Right atrium auricular region (tissue), 2 donors: ENCODE measurements around the gene TSTD1. TPM values are rescaled to one million over a fixed set of nuclear protein-coding genes. Genes with fewer than 3 reads are reported as not detected.
"Not testable (repeated sequence)": the region's sequence is repeated elsewhere in the genome, so short reads cannot be mapped to it uniquely, and the experiment has no call there.

Experiments used
- DNase-seq: peaks from one replicate; pipeline ENCODE4 v3.0.0-alpha.2; 2019; ENCODE audit warnings: low spot score
- H3K27ac ChIP-seq, 2 donors: fragments of 200-600 bp; sonication (generic); 1 replicate in 1 of 2; 2 replicates in 1 of 2; pipeline ENCODE4 v1.5.1; 2016 to 2019
- H3K27me3 ChIP-seq, 2 donors: fragments of 200-600 bp; sonication (generic); one replicate each; pipeline versions ENCODE4 v1.5.1 to v1.6.0; 2017 to 2019
- H3K36me3 ChIP-seq: fragments of 200-600 bp; sonication (generic); one replicate; pipeline ENCODE4 v1.5.1; 2016
- H3K4me1 ChIP-seq, 2 donors: fragments of 200-600 bp; sonication (generic); one replicate each; pipeline versions ENCODE4 v1.5.1 to v1.6.0; 2017 to 2019
- H3K4me3 ChIP-seq, 2 donors: fragments of 200-600 bp; sonication (generic); 1 replicate in 1 of 2; 2 replicates in 1 of 2; pipeline ENCODE4 v1.5.1; 2017 to 2019; ENCODE audit warnings: mild to moderate bottlenecking in 1 of 2, moderate library complexity in 1 of 2
- H3K9me3 ChIP-seq, 2 donors: fragments of 200-600 bp; sonication (generic); one replicate each; pipeline ENCODE4 v1.5.1; 2019
- CTCF ChIP-seq, 2 donors: fragments of 200-600 bp; sonication (generic); IDR thresholded peaks; one replicate each; pipeline ENCODE4 v1.5.1; 2019; ENCODE audit warnings: antibody characterized with exemption in 2 of 2
- total RNA-seq, 2 donors: library from RNA; depleted of rRNA; stranded (reverse); fragments of >200 nt; gene quantifications; one replicate each; pipeline ENCODE4 v1.1.0, GENCODE V29; 2016

The TSTD1 gene
- total RNA-seq, 2 donors from 2014 or later, result 95.0 to 118 TPM

GRCh38 chr1:161037661-161038522 is 872 bp downstream of the TSTD1 start:
- Histone ChIP-seq H3K4me3 (peak overlapping the region; percentile 58 to 64), H3K9me3 (no peaks in the 10 kb centered on the region), H3K36me3 (peaks cover 36% of the 10 kb centered on the region), H3K27me3 (no peaks in the 10 kb centered on the region), H3K4me1 (peaks cover 0 to 11% of the 10 kb centered on the region in 2 donors), H3K27ac (no peak overlapping the region)
- TF ChIP-seq CTCF (IDR thresholded peaks at IDR 0.05), result no peak
- no peak for DNase-seq

GRCh38 chr1:161033751-161034150 is 5.0 kb downstream of the TSTD1 start:
- Histone ChIP-seq H3K9me3 (no peaks in the 10 kb centered on the region), H3K4me3 (no peak overlapping the region), H3K27ac (no peak overlapping the region), H3K27me3 (no peaks in the 10 kb centered on the region), H3K36me3 (no peaks in the 10 kb centered on the region), H3K4me1 (peaks cover 0 to 15% of the 10 kb centered on the region in 2 donors)
- no peak for TF ChIP-seq CTCF (IDR thresholded peaks at IDR 0.05)
- DNase-seq, result no peak

- no peak for DNase-seq
- Histone ChIP-seq H3K9me3 (no peaks in the 10 kb centered on the region), H3K4me1 (peaks cover 0 to 7% of the 10 kb centered on the region in 2 donors), H3K4me3 (no peak overlapping the region), H3K27ac (no peak overlapping the region), H3K27me3 (no peaks in the 10 kb centered on the region), H3K36me3 (no peaks in the 10 kb centered on the region)
- TF ChIP-seq CTCF (IDR thresholded peaks at IDR 0.05), result no peak
Observed at GRCh38 chr1:161032409-161032808, 6.4 kb downstream of the TSTD1 start.

GRCh38 chr1:161031874-161032273 is 6.9 kb downstream of the TSTD1 start:
- no peaks in the 10 kb centered on the region for H3K27me3 ChIP-seq
- no peak for DNase-seq
- no peaks in the 10 kb centered on the region for H3K9me3 ChIP-seq
- H3K4me3 ChIP-seq, result no peak overlapping the region
- H3K27ac ChIP-seq, result no peak overlapping the region
- H3K4me1 ChIP-seq, result peaks cover 0 to 7% of the 10 kb centered on the region in 2 donors
- no peak for TF ChIP-seq CTCF (IDR thresholded peaks at IDR 0.05)
- no peaks in the 10 kb centered on the region for H3K36me3 ChIP-seq

GRCh38 chr1:161029466-161029865 is 9.3 kb downstream of the TSTD1 start:
- H3K27ac ChIP-seq, DNase-seq, H3K9me3 ChIP-seq, H3K27me3 ChIP-seq, H3K4me1 ChIP-seq, H3K36me3 ChIP-seq, H3K4me3 ChIP-seq: not testable (repeated sequence)

GRCh38 chr1:161026954-161027353 is 11.8 kb downstream of the TSTD1 start:
- H3K27me3 ChIP-seq, H3K4me1 ChIP-seq, H3K27ac ChIP-seq, DNase-seq, H3K36me3 ChIP-seq, H3K4me3 ChIP-seq, H3K9me3 ChIP-seq: not testable (repeated sequence)

- H3K27me3 ChIP-seq, H3K27ac ChIP-seq, H3K9me3 ChIP-seq, H3K36me3 ChIP-seq, H3K4me3 ChIP-seq, DNase-seq: not testable (repeated sequence)
- peaks cover 0 to 22% of the 10 kb centered on the region in 2 donors for H3K4me1 ChIP-seq
Observed at GRCh38 chr1:161022432-161022831, 16.3 kb downstream of the TSTD1 start.
